GM21737 (cell line): Measurements from ENCODE around the gene SYT17.

ENCODE experiments used
- ATAC-seq: cut with Tn5 transposase; IDR thresholded peaks from one replicate; pipeline ENCODE4 v1.9.1; 2021; ENCODE audit warnings: mild to moderate bottlenecking, moderate library complexity; ENCODE audit not compliant: unreplicated experiment

The SYT17 gene

DNA sequence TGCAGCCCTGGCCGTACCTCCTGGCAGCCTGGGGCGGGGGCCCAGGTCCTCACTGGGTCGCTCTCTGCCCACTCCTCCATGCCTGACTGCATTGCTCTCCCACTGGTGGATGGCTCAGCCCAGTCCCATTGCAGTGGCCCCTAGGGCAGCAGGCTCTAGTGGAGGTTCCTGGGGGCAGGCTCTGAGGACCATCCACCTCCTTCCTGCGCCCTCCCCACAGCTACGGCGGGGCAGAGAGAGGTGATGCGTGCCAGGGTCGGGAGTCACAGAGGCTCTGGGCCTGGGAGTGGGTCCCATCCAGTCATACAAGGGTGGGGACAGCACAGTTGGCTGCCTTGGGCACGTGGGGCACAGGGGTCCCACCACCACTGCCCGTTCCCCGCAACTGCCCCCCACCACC lies 73.5 kb downstream of the SYT17 start:
- ATAC-seq = no peak

DNA sequence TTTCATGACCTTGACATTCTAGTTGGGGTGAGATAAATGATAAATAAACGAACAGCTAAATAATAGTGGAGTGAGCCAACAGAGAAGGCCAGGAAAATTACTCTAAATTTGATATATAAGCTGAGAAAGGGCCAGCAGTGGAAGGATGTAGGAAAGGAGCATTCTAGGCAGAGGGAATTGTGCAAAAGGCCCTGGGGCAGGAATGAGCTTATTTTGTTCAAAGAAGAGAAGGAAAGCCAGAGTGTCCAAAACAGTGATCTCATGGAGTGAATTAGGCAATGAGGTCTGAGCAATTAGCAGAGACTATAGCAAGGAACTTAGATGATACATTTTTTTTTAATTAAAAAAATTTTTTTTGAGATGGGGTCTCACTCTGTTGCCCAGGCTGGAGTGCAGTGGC lies 74.1 kb downstream of the SYT17 start:
- no peak for ATAC-seq

DNA sequence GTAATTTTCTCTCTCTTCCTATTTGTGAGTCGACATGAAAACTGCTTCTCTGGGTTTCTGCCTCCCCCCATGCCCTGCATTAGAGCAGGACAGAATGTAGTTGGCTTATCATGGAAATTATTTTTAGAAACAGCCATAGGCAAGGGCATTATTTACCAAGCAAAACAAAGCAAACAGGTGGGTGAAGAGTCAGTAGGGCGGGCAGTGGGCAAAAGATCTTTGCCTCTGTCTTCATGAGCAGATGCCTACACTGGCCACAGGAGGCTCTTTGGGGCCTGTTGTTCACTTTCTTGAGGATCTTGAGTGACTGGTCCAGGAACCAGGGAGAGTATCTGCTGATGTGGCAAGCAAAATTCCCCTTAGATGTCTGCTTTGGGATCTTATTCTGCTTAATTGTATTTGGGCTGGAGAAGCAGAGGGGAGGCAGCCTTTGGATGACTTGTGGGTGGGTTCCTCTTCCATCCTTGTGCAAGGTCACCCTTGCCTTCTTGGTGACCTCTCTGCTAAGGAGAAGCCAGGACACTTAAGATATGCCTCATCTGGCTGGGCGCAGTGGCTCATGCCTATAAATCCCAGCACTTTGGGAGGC lies 75.0 kb downstream of the SYT17 start:
- no peak for ATAC-seq

GRCh38 chr16:19245326-19245925 lies 77.4 kb downstream of the SYT17 start:
- ATAC-seq = no peak

GRCh38 chr16:19252904-19253303 lies 84.9 kb downstream of the SYT17 start:
- ATAC-seq = no peak

DNA sequence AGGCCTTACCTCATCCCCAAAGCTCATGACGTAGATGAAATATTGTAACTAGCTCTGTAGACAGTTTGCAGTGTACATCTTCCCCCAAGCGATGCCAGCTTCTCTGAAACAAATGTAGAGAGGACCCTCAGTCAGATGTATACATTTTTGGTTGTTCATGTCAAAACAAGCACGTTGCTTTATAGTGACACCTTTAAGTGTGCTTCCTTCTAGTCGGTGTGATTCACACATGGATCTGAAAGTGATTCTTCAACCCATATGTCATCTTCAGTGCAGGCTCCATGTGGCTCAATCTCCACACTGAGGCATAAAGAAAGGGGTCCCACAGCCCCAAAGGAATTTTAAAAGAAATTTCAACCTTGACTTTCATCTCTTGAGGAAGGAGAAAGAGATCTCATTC lies 86.6 kb downstream of the SYT17 start:
- no peak for ATAC-seq

DNA sequence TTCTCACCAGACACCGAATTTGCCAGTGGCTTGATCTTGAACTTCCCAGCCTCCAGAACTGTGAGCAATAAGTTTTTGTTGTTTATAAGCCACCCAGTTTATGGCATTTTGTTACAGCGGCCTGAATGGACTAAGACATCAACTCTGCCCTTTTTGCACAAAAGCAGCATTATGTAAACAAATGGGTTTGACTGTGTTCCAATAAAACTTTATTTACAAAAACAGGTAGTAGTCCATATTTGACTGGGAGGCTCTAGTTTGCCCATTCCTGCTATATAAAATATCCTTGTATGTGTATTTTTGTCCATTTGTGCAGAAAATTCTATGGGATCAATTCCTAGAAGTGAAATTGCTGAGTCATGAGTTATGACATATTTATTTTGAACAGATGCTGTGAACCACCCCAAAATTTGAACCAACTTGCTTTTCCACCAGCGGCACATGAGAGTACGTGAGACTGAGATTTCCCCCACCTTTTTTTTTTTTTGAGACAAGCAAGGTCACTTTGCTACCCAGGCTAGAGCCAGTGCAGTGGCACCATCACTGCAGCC lies 96.2 kb downstream of the SYT17 start:
- ATAC-seq = no peak

DNA sequence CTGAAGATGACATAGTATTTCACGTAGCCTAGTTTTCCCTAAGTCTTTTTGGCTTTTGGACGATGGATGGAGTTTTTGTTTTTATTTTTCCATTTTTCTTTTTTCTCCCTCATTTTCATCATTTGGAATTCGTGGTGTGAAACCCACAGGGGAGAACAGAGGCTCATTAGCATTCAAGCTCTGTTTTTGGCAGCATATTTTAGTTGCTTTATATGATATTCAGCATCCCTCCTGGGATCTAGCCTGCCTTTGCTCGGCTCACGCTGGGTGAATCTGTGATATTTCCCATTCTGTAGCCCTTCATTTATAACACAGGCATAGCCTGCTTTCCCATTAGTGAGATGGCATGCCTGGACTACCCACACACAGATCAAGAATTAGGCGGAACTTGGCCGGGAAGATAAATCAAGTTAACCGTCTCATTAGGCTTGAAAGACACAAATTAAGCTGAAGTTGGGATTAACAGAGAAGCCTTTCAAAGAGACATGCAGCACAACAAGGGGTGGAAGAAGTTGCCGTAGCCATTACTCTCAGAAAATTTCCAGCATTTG lies 97.4 kb downstream of the SYT17 start:
- no peak for ATAC-seq

GRCh38 chr16:19266774-19267173 lies 98.7 kb downstream of the SYT17 start:
- no peak for ATAC-seq

GRCh38 chr16:19269098-19269497 lies 101.1 kb downstream of the SYT17 start:
- no peak for ATAC-seq

- ATAC-seq = no peak
These were observed 106.2 kb downstream of the SYT17 start for GRCh38 chr16:19274165-19274797.

DNA sequence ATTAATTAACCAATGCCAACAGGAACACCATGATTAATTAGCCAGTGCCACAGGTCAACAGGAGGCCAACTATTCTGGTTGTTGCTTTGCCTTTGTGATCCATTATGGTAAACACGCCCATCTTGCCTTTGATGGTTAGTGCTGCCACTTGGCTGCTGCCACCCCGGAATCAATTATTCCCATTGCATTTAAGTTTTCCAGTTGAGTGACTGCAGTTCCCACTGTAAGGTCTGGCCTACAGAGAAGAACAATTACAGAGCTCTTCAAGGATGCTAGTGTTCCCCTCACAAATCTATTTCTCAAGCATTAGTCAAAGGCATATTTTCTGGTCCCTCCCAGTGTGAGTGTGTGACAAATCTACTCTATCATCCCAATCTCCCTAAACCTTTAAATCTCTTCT lies 110.4 kb downstream of the SYT17 start:
- no peak for ATAC-seq

- no peak for ATAC-seq
These were observed 113.2 kb downstream of the SYT17 start for GRCh38 chr16:19281246-19281645.

DNA sequence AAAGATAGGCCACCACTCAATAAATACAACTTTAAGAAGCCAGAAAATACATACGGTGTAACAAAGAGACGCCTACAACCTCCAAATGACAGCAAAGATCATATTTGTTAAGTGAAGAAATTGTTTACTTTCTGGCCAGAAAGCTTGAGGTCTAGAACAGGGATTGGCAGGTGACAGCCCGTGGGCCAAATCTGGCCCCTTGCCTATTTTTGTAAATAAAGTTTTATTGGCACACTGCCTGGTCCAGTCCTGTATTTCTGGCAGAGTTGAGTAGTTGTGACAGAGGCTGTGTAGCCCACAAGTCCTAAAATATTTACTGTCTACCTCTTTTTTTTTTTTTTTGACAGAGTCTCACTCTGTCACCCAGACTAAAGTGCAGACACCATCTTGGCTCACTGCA lies 114.1 kb downstream of the SYT17 start:
- ATAC-seq = no peak

DNA sequence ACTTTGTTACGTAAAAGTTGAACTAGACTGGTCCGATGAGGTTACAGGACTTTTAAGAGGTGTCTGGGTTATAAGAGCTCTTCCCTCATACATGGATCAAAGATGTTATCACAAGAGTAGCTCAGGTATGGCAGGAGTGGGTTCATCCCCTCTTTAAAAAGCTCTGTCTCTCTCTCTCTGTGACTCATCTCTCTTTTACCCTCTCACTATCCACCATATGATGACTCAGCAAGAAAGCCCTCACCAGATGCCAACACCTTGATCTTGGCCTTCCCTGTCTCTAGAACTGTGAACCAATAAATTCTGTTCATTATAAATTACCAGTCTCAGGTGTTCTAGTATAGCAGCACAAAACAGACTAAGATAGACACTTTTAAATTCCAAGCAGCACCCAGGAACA lies 115.6 kb downstream of the SYT17 start:
- ATAC-seq = no peak

GRCh38 chr16:19284207-19284606 lies 116.2 kb downstream of the SYT17 start:
- ATAC-seq = no peak

DNA sequence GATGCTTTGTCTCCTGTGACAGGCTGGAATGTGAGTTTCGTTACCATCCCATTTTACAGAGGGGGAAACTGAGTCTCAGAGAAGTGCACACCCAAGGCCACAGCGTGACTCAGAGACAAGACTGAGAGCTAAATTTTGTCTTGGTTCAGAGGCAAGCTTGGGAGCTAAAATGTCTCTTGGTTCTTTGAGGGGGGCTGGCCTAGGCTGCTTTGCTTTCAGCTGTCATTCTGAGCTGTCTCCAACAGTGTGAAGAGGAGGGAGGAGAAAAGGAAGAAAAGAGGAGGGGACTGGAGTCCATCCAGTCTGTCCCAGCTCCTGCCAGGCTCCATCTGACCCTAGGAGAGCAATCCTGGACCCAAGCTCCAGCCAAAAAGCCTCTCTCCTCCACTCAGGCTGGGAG lies 117.4 kb downstream of the SYT17 start, which contains the start of gene CLEC19A:
Gene CLEC19A (plus strand): TSS at position 301 of the 400 bp plus-strand sequence. CDS start 121 bp downstream, outside the sequence.
- ATAC-seq = no peak

DNA sequence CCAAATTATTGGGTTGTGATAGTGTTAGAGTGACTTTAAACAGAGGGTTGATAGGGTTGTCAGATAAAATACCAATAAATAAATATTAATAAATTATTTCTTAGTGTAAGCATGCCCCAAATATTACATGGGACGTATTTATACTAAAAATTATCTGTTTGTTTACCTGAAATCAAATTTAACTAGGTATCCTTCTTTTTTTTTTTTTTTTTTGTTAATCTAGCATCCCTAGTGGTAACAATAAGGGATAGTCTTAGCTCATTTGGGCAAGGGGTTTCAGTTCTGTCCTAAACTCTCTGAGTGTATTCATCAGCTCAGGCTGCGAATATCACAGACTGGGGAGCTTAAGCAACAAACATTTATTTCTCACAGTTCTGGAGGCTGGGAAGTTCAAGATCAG lies 118.8 kb downstream of the SYT17 start:
- ATAC-seq = no peak

GRCh38 chr16:19287241-19287640 lies 119.2 kb downstream of the SYT17 start:
- ATAC-seq = no peak

DNA sequence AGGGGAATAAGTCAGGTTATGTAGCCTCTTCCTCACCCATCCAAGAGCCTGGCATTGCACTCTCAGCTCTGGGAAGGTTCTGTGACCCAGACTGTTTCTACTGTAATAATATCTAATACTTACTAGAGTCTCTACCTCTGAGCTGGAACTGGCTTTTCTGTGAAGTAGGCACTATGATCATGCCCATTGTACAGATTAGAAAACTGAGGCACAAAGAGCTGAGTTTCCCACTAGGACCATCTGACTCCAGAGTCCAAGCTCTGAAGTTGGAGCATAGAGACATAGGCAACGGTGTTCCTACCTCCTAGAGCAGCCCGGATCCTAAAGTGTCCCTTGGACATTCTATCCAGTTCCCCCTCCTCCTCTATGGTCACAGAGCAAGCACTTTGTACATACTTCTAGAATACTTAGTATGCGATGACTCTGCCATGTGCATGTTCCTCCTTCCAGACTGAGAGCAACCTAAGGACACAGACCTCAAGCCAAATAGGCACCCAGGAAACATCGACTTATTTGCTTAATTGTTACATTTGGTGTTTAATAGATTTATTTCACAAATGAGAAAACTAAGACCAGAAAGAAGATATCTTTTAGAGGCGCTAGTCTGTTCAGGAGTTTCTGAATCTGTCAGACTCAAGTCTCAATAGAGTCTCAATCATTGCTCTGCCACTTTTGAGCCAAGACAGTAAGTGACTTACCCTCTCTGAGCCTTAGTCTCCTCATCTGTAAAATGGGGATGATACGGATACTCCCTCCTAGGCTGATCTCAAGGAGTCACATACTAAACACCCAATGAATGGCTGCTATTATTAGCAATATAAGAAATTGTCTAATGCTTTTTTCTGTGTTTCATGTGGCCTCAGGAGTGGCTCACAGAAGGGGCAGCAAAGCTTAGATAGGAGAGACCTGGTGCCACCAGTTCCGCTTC lies 121.1 kb downstream of the SYT17 start:
- no peak for ATAC-seq
